IMR-90 (cell line): ENCODE results near the gene FLT1. TPM values are rescaled to one million over a fixed set of nuclear protein-coding genes. Genes with fewer than 3 reads are reported as not detected.

Source experiments
- ATAC-seq: fragments of 200-7000 bp; cut with Tn5 transposase; 2 replicates; pipeline ENCODE4 v1.9.1; 2020; ENCODE audit warnings: low read depth, mild to moderate bottlenecking, moderate library complexity
- BruUV-seq: library from RNA; stranded (reverse); fragments of 400-500 nt; replicated peaks from 2 replicates; lab custom pipeline; 2021; lab: Mats Ljungman, UMichigan
- CTCF ChIA-PET: fragments of 300-600 bp; formaldehyde crosslinking; extraction: SDS; loops from one replicate; lab custom pipeline; 2021; ENCODE audit warnings: antibody characterized with exemption; lab: Yijun Ruan, JAX
- POLR2A ChIA-PET: fragments of 300-600 bp; sonication (Branson Sonifier 250); formaldehyde crosslinking; loops from one replicate; lab custom pipeline; 2022; ENCODE audit warnings: antibody characterized with exemption; ENCODE audit not compliant: unreplicated experiment; lab: Charles Lee
- DNase-seq: peaks from one replicate; pipeline ENCODE4 v3.0.0; 2013
- H2AFZ ChIP-seq: replicated peaks from 2 replicates; pipeline ENCODE3; 2013; ENCODE audit warnings: low read length, mild to moderate bottlenecking; ENCODE audit not compliant: poor library complexity
- H2AK5ac ChIP-seq: 2 replicates; pipeline ENCODE4 v1.6.1; 2013; ENCODE audit warnings: low read depth, low read length, inconsistent platforms
- H2AK9ac ChIP-seq: replicated peaks from 2 replicates; pipeline ENCODE3; 2013; ENCODE audit warnings: mild to moderate bottlenecking, low read depth, low read length, moderate library complexity; ENCODE audit not compliant: poor library complexity
- H2BK120ac ChIP-seq: 2 replicates; pipeline ENCODE4 v1.6.1; 2013; ENCODE audit warnings: low read depth, low read length, inconsistent platforms
- H2BK15ac ChIP-seq: 3 replicates; pipeline ENCODE4 v1.6.1; 2013; ENCODE audit warnings: low read depth, low read length, inconsistent platforms
- H2BK20ac ChIP-seq: 2 replicates; pipeline ENCODE4 v1.6.1; 2013; ENCODE audit warnings: low read depth, mild to moderate bottlenecking, inconsistent platforms, low read length, moderate library complexity
- H2BK5ac ChIP-seq: 2 replicates; pipeline ENCODE4 v1.6.1; 2013; ENCODE audit warnings: mild to moderate bottlenecking, low read depth, low read length, inconsistent platforms; ENCODE audit not compliant: poor library complexity, severe bottlenecking
- H3K14ac ChIP-seq: replicated peaks from 2 replicates; pipeline ENCODE4 v1.6.1; 2013; ENCODE audit warnings: low read depth, low read length, inconsistent platforms
- H3K18ac ChIP-seq: 2 replicates; pipeline ENCODE4 v1.6.1; 2013; ENCODE audit warnings: low read depth, low read length, control low read depth
- H3K23ac ChIP-seq: 2 replicates; pipeline ENCODE4 v1.6.1; 2013; ENCODE audit warnings: low read depth, low read length, inconsistent platforms
- H3K27ac ChIP-seq: 2 replicates; pipeline ENCODE4 v1.5.1; 2013; ENCODE audit warnings: mild to moderate bottlenecking, control low read depth, low read length; ENCODE audit not compliant: insufficient read depth
- H3K27me3 ChIP-seq: 2 replicates; pipeline ENCODE4 v1.6.1; 2013; ENCODE audit warnings: low read length; ENCODE audit not compliant: control insufficient read depth, insufficient read depth
- H3K36me3 ChIP-seq: 2 replicates; pipeline ENCODE4 v1.6.1; 2013; ENCODE audit warnings: low read length, mixed read lengths; ENCODE audit not compliant: control insufficient read depth, insufficient read depth
- H3K4ac ChIP-seq: 2 replicates; pipeline ENCODE4 v1.6.1; 2013; ENCODE audit warnings: low read depth, low read length, inconsistent platforms
- H3K4me1 ChIP-seq: 2 replicates; pipeline ENCODE4 v1.6.1; 2013; ENCODE audit warnings: low read length, mixed read lengths; ENCODE audit not compliant: control insufficient read depth, insufficient read depth
- H3K4me2 ChIP-seq: 2 replicates; pipeline ENCODE4 v1.6.1; 2013; ENCODE audit warnings: low read depth, mild to moderate bottlenecking, control low read depth, low read length, moderate library complexity
- H3K4me3 ChIP-seq: 2 replicates; pipeline ENCODE4 v1.5.1; 2013; ENCODE audit warnings: low read depth, mild to moderate bottlenecking, control low read depth, low read length, moderate library complexity; ENCODE audit not compliant: insufficient read depth
- H3K56ac ChIP-seq: 2 replicates; pipeline ENCODE4 v1.6.1; 2013; ENCODE audit warnings: low read length, inconsistent platforms; ENCODE audit not compliant: insufficient read depth; ENCODE audit errors: extremely low read depth
- H3K79me1 ChIP-seq, 2 experiments: 2 replicates each; pipeline ENCODE4 v1.6.1; 2013; ENCODE audit warnings: low read length in 2 of 2, inconsistent platforms in 1 of 2, low read depth in 1 of 2
- H3K9ac ChIP-seq: 2 replicates; pipeline ENCODE4 v1.6.1; 2013; ENCODE audit warnings: low read depth, low read length, control low read depth
- H3K9me1 ChIP-seq: 2 replicates; pipeline ENCODE4 v1.6.1; 2013; ENCODE audit warnings: low read length, inconsistent platforms; ENCODE audit not compliant: insufficient read depth
- H3K9me3 ChIP-seq: 2 replicates; pipeline ENCODE4 v1.6.1; 2013; ENCODE audit warnings: low read length; ENCODE audit not compliant: control insufficient read depth, insufficient read depth
- H4K20me1 ChIP-seq: 2 replicates; pipeline ENCODE4 v1.6.1; 2013; ENCODE audit warnings: low read length, inconsistent platforms; ENCODE audit not compliant: insufficient read depth
- H4K5ac ChIP-seq: 2 replicates; pipeline ENCODE4 v1.6.1; 2013; ENCODE audit warnings: mild to moderate bottlenecking, low read depth, low read length, control low read depth
- H4K8ac ChIP-seq, 2 experiments: 2 replicates each; pipeline ENCODE4 v1.6.1; 2013; ENCODE audit warnings: low read depth in 2 of 2, low read length in 2 of 2, control low read depth in 1 of 2, inconsistent platforms in 1 of 2
- H4K91ac ChIP-seq: 2 replicates; pipeline ENCODE4 v1.6.1; 2013; ENCODE audit warnings: low read depth, low read length, inconsistent platforms; ENCODE audit not compliant: insufficient read depth
- BHLHE40 ChIP-seq: fragments of 150-350 bp; IDR thresholded peaks from 2 replicates; pipeline ENCODE4 v1.6.1; 2016; ENCODE audit warnings: mild to moderate bottlenecking, low read depth, low read length
- FOS ChIP-seq: fragments of 150-350 bp; IDR thresholded peaks from 2 replicates; pipeline ENCODE4 v1.6.1; 2016; ENCODE audit warnings: low read depth, low read length
- MAZ ChIP-seq: IDR thresholded peaks from 2 replicates; pipeline ENCODE4 v1.6.1; 2012; ENCODE audit warnings: low read depth, mild to moderate bottlenecking, low read length, improper control_type of control experiment, moderate library complexity, borderline replicate concordance
- MXI1 ChIP-seq: IDR thresholded peaks from 2 replicates; pipeline ENCODE4 v1.6.1; 2012; ENCODE audit warnings: low read depth, mild to moderate bottlenecking, low read length, moderate library complexity, borderline replicate concordance
- RAD21 ChIP-seq: IDR thresholded peaks from 2 replicates; pipeline ENCODE4 v1.6.1; 2012; ENCODE audit warnings: low read length, improper control_type of control experiment
- RFX5 ChIP-seq: IDR thresholded peaks from 2 replicates; pipeline ENCODE4 v1.8.0; 2012; ENCODE audit warnings: low read depth, mild to moderate bottlenecking, low read length, moderate library complexity
- WGBS, 2 experiments: methylation state at CpG; one replicate each; pipeline versions ENCODE4 v1.1.5 to v1.1.7; 2013; ENCODE audit warnings: missing lambda C conversion rate in 2 of 2; ENCODE audit not compliant: insufficient read length in 1 of 2; ENCODE audit errors: extremely low coverage in 2 of 2; 5-methylcytosine and 5-hydroxymethylcytosine counted together
- dilution Hi-C: fragments of 300-500 bp; cut with HindIII; formaldehyde crosslinking; loops from one replicate; pipeline ENCODE4 v1.14.3; 2018; ENCODE audit warnings: low sequenced_read_pairs; ENCODE audit not compliant: unreplicated experiment
- in situ Hi-C: fragments of 300-500 bp; cut with MboI; formaldehyde crosslinking; loops from 3 replicates; pipeline ENCODE4 v1.14.3; 2019; ENCODE audit warnings: low sequenced_read_pairs, inconsistent platforms, mixed read lengths
- intact Hi-C: fragments of 100-400 bp; cut with micrococcal nuclease; formaldehyde crosslinking; loops from 2 replicates; pipeline ENCODE4 v1.10.0; 2022
- polyA plus RNA-seq, 3 experiments: library from polyadenylated mRNA; depleted of rRNA; stranded (reverse); fragments of >200 nt; gene quantifications; 2 replicates each; pipeline ENCODE4 v1.2.3, GENCODE V29; 2012; ENCODE audit warnings: low replicate concordance in 1 of 3
- total RNA-seq: library from RNA; depleted of rRNA; stranded (reverse); fragments of >200 nt; gene quantifications from 2 replicates; pipeline ENCODE4 v1.2.3, GENCODE V29; 2012
- TF ChIP-seq, protein P1 (sequence below): conservative IDR thresholded peaks from 2 replicates; pipeline ENCODE4 v1.5.1; 2012; ENCODE audit warnings: mild to moderate bottlenecking, low read depth, low read length, improper control_type of control experiment
- TF ChIP-seq, protein P2 (sequence below): fragments of 150-350 bp; IDR thresholded peaks from 2 replicates; pipeline ENCODE4 v1.6.1; 2017; ENCODE audit warnings: mild to moderate bottlenecking, antibody characterized with exemption, low read length, low read depth
- TF ChIP-seq, protein P3 (sequence below): fragments of 150-350 bp; IDR thresholded peaks from 2 replicates; pipeline ENCODE4 v1.6.1; 2016; ENCODE audit warnings: low read depth, mild to moderate bottlenecking, low read length, moderate library complexity, borderline replicate concordance

FLT1 gene
- total and polyA plus RNA-seq, 2 of the 4 experiments (the other 2 are of a cell fraction): 4.5 to 10.4 TPM

DNA sequence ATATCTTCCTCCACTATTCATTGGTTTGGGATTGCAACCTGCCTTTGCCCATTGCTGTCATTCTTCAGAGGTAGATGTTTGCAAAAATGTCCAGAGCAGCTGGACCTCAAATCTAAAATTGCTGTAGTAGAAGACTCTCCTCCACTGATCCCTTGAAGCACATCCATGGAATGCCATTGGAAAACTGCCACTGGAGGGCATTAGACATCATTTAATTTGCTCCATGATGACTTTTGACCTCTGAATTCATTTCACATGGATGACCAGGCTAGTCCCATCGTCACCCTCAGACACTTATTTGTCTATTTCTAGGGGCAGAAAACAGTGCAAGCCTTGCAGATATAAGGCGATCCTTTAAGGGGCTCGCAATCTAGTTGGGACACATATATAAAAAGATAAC, 33.9 kb upstream of the FLT1 start:
- Histone ChIP-seq H2BK15ac (no peak overlapping the region), H3K23ac (no peak overlapping the region), H3K9me1 (peaks cover 8% of the 10 kb centered on the region), H3K4me1 (peaks cover 11% of the 10 kb centered on the region), H3K4me3 (no peak overlapping the region), H4K5ac (no peak overlapping the region), H2AFZ (no peak overlapping the region), H3K9me3 (no peaks in the 10 kb centered on the region), H2BK120ac (no peak overlapping the region), H3K4ac (no peak overlapping the region), H4K91ac (no peak overlapping the region), H2BK20ac (no peak overlapping the region), H3K27me3 (peaks cover 3% of the 10 kb centered on the region; the same call in 1 of the 2 replicates), H3K9ac (no peak overlapping the region), H4K20me1 (no peaks in the 10 kb centered on the region), H3K18ac (no peak overlapping the region), H3K36me3 (no peaks in the 10 kb centered on the region), H2AK5ac (no peak overlapping the region), H4K8ac (no peak overlapping the region), H2AK9ac (no peak overlapping the region), H3K4me2 (no peak overlapping the region), H2BK5ac (no peak overlapping the region), H3K56ac (no peak overlapping the region), H3K14ac (no peak overlapping the region), H3K79me1 (peaks cover 0 to 5% of the 10 kb centered on the region in 2 experiments; a peak in 2 of 4 replicates), H3K27ac (no peak overlapping the region)
- in situ Hi-C loops (no loop called here), dilution Hi-C loops (no loop called here), intact Hi-C loops (no loop called here)
- TF ChIP-seq BHLHE40: no peak
- TF ChIP-seq FOS: no peak
- no peak for TF ChIP-seq MXI1
- TF ChIP-seq RAD21: peak; percentile 22
- TF ChIP-seq, protein P1, sequence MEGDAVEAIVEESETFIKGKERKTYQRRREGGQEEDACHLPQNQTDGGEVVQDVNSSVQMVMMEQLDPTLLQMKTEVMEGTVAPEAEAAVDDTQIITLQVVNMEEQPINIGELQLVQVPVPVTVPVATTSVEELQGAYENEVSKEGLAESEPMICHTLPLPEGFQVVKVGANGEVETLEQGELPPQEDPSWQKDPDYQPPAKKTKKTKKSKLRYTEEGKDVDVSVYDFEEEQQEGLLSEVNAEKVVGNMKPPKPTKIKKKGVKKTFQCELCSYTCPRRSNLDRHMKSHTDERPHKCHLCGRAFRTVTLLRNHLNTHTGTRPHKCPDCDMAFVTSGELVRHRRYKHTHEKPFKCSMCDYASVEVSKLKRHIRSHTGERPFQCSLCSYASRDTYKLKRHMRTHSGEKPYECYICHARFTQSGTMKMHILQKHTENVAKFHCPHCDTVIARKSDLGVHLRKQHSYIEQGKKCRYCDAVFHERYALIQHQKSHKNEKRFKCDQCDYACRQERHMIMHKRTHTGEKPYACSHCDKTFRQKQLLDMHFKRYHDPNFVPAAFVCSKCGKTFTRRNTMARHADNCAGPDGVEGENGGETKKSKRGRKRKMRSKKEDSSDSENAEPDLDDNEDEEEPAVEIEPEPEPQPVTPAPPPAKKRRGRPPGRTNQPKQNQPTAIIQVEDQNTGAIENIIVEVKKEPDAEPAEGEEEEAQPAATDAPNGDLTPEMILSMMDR: 0 out of 2 replicates have a peak, but pooled peaks have one; percentile 13
- no peak for TF ChIP-seq MAZ
- TF ChIP-seq, protein P2, sequence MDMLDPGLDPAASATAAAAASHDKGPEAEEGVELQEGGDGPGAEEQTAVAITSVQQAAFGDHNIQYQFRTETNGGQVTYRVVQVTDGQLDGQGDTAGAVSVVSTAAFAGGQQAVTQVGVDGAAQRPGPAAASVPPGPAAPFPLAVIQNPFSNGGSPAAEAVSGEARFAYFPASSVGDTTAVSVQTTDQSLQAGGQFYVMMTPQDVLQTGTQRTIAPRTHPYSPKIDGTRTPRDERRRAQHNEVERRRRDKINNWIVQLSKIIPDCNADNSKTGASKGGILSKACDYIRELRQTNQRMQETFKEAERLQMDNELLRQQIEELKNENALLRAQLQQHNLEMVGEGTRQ: no peak
- TF ChIP-seq, protein P3, sequence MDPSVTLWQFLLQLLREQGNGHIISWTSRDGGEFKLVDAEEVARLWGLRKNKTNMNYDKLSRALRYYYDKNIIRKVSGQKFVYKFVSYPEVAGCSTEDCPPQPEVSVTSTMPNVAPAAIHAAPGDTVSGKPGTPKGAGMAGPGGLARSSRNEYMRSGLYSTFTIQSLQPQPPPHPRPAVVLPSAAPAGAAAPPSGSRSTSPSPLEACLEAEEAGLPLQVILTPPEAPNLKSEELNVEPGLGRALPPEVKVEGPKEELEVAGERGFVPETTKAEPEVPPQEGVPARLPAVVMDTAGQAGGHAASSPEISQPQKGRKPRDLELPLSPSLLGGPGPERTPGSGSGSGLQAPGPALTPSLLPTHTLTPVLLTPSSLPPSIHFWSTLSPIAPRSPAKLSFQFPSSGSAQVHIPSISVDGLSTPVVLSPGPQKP: no peak
- TF ChIP-seq RFX5: no peak
- WGBS, 2 experiments: 100% methylated on average over 2 of the region's 3 CpGs; no CpG with 5 or more reads in 1 of the 2 experiments
- DNase-seq (no peak), ATAC-seq (no peak)
- ChIA-PET POLR2A (interaction anchor here (0.6 kb wide), 1 partner anchor 127 kb away, joined by 3 read pairs; no protein-coding TSS in a partner anchor), CTCF (no interaction called here)
- BruUV-seq: no TSS peak
